ENCODE measurements around the gene HAAO. TPM values are rescaled to one million over a fixed set of nuclear protein-coding genes. Genes with fewer than 3 reads are reported as not detected.

HAAO gene
- total RNA-seq, 1 experiment from 2014 or later: 8.0 TPM

- peaks cover 3% of the 10 kb centered on the region; the same call in 1 of the 2 replicates for H3K4me1 Mint-ChIP-seq
- no peaks in the 10 kb centered on the region for H3K9me3 Mint-ChIP-seq
- no peak overlapping the region for H3K4me3 Mint-ChIP-seq
- no peaks in the 10 kb centered on the region for H3K36me3 Mint-ChIP-seq
- TF ChIP-seq SMAD3 (CRISPR knock-in tag; IDR thresholded peaks at IDR 0.05; ENCODE audit: borderline replicate concordance) (no peak), TP53 (CRISPR knock-in tag; IDR thresholded peaks at IDR 0.05) (no peak), ZNF416 (CRISPR knock-in tag; IDR thresholded peaks at IDR 0.05) (no peak), ZNF263 (CRISPR knock-in tag; IDR thresholded peaks at IDR 0.05; ENCODE audit: low read depth) (no peak), MYBL2 (CRISPR knock-in tag; IDR thresholded peaks at IDR 0.05) (no peak), MLX (CRISPR knock-in tag; IDR thresholded peaks at IDR 0.05) (no peak)
- TF ChIP-seq, protein P1, sequence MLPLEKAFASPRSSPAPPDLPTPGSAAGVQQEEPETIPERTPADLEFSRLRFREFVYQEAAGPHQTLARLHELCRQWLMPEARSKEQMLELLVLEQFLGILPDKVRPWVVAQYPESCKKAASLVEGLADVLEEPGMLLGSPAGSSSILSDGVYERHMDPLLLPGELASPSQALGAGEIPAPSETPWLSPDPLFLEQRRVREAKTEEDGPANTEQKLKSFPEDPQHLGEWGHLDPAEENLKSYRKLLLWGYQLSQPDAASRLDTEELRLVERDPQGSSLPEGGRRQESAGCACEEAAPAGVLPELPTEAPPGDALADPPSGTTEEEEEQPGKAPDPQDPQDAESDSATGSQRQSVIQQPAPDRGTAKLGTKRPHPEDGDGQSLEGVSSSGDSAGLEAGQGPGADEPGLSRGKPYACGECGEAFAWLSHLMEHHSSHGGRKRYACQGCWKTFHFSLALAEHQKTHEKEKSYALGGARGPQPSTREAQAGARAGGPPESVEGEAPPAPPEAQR (CRISPR knock-in tag; IDR thresholded peaks at IDR 0.05): no peak
- TF ChIP-seq, protein P2, sequence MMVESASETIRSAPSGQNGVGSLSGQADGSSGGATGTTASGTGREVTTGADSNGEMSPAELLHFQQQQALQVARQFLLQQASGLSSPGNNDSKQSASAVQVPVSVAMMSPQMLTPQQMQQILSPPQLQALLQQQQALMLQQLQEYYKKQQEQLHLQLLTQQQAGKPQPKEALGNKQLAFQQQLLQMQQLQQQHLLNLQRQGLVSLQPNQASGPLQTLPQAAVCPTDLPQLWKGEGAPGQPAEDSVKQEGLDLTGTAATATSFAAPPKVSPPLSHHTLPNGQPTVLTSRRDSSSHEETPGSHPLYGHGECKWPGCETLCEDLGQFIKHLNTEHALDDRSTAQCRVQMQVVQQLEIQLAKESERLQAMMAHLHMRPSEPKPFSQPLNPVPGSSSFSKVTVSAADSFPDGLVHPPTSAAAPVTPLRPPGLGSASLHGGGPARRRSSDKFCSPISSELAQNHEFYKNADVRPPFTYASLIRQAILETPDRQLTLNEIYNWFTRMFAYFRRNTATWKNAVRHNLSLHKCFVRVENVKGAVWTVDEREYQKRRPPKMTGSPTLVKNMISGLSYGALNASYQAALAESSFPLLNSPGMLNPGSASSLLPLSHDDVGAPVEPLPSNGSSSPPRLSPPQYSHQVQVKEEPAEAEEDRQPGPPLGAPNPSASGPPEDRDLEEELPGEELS (CRISPR knock-in tag; IDR thresholded peaks at IDR 0.05): no peak
- TF ChIP-seq, protein P3, sequence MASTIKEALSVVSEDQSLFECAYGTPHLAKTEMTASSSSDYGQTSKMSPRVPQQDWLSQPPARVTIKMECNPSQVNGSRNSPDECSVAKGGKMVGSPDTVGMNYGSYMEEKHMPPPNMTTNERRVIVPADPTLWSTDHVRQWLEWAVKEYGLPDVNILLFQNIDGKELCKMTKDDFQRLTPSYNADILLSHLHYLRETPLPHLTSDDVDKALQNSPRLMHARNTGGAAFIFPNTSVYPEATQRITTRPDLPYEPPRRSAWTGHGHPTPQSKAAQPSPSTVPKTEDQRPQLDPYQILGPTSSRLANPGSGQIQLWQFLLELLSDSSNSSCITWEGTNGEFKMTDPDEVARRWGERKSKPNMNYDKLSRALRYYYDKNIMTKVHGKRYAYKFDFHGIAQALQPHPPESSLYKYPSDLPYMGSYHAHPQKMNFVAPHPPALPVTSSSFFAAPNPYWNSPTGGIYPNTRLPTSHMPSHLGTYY (CRISPR knock-in tag; IDR thresholded peaks at IDR 0.05): no peak
- TF ChIP-seq, protein P4, sequence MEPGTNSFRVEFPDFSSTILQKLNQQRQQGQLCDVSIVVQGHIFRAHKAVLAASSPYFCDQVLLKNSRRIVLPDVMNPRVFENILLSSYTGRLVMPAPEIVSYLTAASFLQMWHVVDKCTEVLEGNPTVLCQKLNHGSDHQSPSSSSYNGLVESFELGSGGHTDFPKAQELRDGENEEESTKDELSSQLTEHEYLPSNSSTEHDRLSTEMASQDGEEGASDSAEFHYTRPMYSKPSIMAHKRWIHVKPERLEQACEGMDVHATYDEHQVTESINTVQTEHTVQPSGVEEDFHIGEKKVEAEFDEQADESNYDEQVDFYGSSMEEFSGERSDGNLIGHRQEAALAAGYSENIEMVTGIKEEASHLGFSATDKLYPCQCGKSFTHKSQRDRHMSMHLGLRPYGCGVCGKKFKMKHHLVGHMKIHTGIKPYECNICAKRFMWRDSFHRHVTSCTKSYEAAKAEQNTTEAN (CRISPR knock-in tag; IDR thresholded peaks at IDR 0.05): no peak
- no peak for DNase-seq (ENCODE audit: low spot score)
- ChIA-PET CTCF (interaction anchor here (0.5 to 2.2 kb wide), 2 partner anchors 19 to 525 kb away, joined by 4 to 5 read pairs; no protein-coding TSS in a partner anchor), POLR2A (interaction anchor here (0.7 kb wide), 1 partner anchor 494 kb away, joined by 3 read pairs; no protein-coding TSS in a partner anchor)
- H3K27ac Mint-ChIP-seq: no peak overlapping the region
- H3K27me3 Mint-ChIP-seq (ENCODE audit: low read depth): no peaks in the 10 kb centered on the region
- no peak for ATAC-seq
These were observed 40.1 kb downstream of the HAAO start for GRCh38 chr2:42752314-42752713.

DNA sequence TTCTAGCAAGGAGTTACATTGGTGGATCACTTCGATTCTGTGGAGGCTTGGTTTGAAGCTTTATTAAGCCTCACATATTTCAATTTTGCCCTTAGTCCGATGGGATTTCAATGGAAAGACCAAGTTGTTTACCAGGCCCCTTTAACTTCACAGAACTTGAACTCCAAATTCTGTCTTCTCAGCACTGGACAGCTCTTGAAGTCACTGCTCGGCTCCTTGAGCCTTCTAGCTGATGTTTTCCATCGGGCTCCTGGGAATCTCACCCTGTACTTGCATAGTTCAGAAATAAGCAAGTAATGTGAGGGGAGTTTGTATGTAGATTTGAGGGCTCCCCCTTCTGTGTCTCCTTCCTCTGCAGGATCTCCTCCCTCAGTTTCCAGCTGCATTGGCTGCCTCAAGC, 43.5 kb downstream of the HAAO start:
- no peaks in the 10 kb centered on the region for H3K9me3 Mint-ChIP-seq
- peak overlapping the region; percentile 52; the same call in 1 of the 2 replicates for H3K27ac Mint-ChIP-seq
- no peak for ATAC-seq
- no peak for DNase-seq (ENCODE audit: low spot score)
- H3K27me3 Mint-ChIP-seq (ENCODE audit: low read depth): no peaks in the 10 kb centered on the region
- H3K36me3 Mint-ChIP-seq: peaks cover 3% of the 10 kb centered on the region; the same call in 1 of the 2 replicates
- TF ChIP-seq RELA (CRISPR knock-in tag; IDR thresholded peaks at IDR 0.05; ENCODE audit: borderline replicate concordance): no peak
- TF ChIP-seq HMGXB4 (CRISPR knock-in tag; IDR thresholded peaks at IDR 0.05): no peak
- H3K4me1 Mint-ChIP-seq: no peaks in the 10 kb centered on the region
- CTCF ChIA-PET: no interaction called here
- H3K4me3 Mint-ChIP-seq: no peak overlapping the region
- POLR2A ChIA-PET: no interaction called here

GRCh38 chr2:42747422-42747821, 45.0 kb downstream of the HAAO start:
- no peak for DNase-seq (ENCODE audit: low spot score)
- TF ChIP-seq FOXJ3 (CRISPR knock-in tag; IDR thresholded peaks at IDR 0.05; ENCODE audit: borderline replicate concordance) (no peak), GABPB1 (CRISPR knock-in tag; IDR thresholded peaks at IDR 0.05) (no peak), FOXP1 (CRISPR knock-in tag; IDR thresholded peaks at IDR 0.05; ENCODE audit: borderline replicate concordance) (no peak)
- no peak overlapping the region for H3K4me3 Mint-ChIP-seq
- no peak overlapping the region for H3K27ac Mint-ChIP-seq
- no peaks in the 10 kb centered on the region for H3K27me3 Mint-ChIP-seq (ENCODE audit: low read depth)
- no peaks in the 10 kb centered on the region for H3K4me1 Mint-ChIP-seq
- POLR2A ChIA-PET: no interaction called here
- ATAC-seq: no peak
- H3K9me3 Mint-ChIP-seq: peaks cover 10% of the 10 kb centered on the region
- peaks cover 15% of the 10 kb centered on the region for H3K36me3 Mint-ChIP-seq
- CTCF ChIA-PET: no interaction called here

Measured in WTC11 (cell line).